ENCODE data around the gene ARHGEF25. TPM values are rescaled to one million over a fixed set of nuclear protein-coding genes. Genes with fewer than 3 reads are reported as not detected.
"Not testable (repeated sequence)": the region's sequence is repeated elsewhere in the genome, so short reads cannot be mapped to it uniquely, and the experiment has no call there.

The ARHGEF25 gene
- 28.7 TPM for total RNA-seq

DNA sequence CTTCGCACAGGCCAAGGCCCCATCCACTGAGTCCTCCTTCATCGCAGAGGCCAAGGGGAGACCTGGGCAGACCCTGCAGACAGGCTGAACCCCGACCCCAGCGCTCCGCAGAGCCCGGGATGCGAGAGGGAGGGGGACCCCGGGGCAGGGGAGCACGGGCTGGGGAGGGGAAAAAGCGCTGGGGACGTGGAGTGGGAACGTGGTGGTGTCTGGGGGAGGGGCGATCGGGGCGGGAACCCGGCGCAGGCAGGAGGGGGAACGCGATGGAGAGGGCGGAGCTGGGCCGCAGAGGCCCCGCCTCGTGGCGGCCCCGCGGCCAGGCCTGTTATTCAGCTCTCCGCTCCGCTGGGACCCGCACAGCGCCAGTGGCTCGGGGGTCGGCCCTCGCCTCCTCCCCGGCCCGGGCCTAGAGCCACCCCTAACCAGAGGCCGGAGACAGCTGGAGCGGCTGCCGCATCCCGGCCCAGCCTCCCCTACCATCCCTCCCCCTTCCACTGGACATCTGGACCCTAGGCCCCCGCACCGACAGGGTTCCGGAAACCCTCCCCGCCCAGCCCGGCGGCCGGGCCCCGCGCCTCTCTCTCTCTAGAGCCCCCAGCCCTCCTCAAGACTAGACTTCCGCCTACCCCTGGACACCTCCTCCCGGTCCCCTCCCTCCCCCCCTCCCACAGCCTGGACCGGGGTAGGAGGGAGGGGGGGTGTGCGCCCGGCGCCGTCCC lies at the start of gene ARHGEF25:
Gene ARHGEF25, plus strand, starts transcription at position 328 of the 719 bp plus-strand sequence. CDS start 460 bp downstream, outside the sequence.
- TF ChIP-seq, protein P1, sequence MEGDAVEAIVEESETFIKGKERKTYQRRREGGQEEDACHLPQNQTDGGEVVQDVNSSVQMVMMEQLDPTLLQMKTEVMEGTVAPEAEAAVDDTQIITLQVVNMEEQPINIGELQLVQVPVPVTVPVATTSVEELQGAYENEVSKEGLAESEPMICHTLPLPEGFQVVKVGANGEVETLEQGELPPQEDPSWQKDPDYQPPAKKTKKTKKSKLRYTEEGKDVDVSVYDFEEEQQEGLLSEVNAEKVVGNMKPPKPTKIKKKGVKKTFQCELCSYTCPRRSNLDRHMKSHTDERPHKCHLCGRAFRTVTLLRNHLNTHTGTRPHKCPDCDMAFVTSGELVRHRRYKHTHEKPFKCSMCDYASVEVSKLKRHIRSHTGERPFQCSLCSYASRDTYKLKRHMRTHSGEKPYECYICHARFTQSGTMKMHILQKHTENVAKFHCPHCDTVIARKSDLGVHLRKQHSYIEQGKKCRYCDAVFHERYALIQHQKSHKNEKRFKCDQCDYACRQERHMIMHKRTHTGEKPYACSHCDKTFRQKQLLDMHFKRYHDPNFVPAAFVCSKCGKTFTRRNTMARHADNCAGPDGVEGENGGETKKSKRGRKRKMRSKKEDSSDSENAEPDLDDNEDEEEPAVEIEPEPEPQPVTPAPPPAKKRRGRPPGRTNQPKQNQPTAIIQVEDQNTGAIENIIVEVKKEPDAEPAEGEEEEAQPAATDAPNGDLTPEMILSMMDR (IDR thresholded peaks at IDR 0.05), result no peak
- TF ChIP-seq POLR2AphosphoS5 (IDR thresholded peaks at IDR 0.05; ENCODE audit: insufficient read depth in 1 of 2, low read depth in 1 of 2) (peak in 1 of 2 donors; percentile 89), POLR2A (IDR thresholded peaks at IDR 0.05) (peak in 1 of 2 donors; percentile 55)
- peaks cover 20% of the 10 kb centered on the region for H3K4me1 ChIP-seq
- no peaks in the 10 kb centered on the region for H3K9me3 ChIP-seq
- no peak for DNase-seq (ENCODE audit: extremely low spot score in 2 of 2)
- H3K4me3 ChIP-seq, result peak within 1 kb of the TSS; percentile 62 to 63
- no peaks in the 10 kb centered on the region for H3K27me3 ChIP-seq
- peak within 1 kb of the TSS; percentile 92 for H3K27ac ChIP-seq
- H3K36me3 ChIP-seq, result peaks cover 0 to 11% of the 10 kb centered on the region in 2 donors
- intact Hi-C loops (cut with DNase I), result no loop called here

DNA sequence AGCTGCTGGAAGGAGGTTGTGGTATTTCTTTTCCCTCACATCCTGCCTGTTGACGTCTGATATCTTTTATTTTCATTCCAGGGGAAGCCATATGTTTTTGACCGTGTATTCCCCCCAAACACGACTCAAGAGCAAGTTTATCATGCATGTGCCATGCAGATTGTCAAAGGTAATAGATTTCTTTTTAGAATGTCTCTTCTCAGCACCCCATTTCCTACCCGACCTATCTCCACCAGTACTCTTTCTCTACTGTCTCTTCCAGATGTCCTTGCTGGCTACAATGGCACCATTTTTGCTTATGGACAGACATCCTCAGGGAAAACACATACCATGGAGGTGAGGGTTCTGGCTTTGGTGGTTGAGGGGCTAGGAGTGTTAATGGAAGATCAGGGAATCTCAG lies 47.9 kb upstream of the ARHGEF25 start:
- H3K27me3 ChIP-seq, result no peaks in the 10 kb centered on the region
- DNase-seq (ENCODE audit: extremely low spot score in 2 of 2), result no peak
- TF ChIP-seq POLR2A (IDR thresholded peaks at IDR 0.05) (no peak), POLR2AphosphoS5 (IDR thresholded peaks at IDR 0.05; ENCODE audit: insufficient read depth in 1 of 2, low read depth in 1 of 2) (no peak)
- TF ChIP-seq, protein P1 (IDR thresholded peaks at IDR 0.05), result no peak
- H3K4me3 ChIP-seq, result no peak overlapping the region
- no peaks in the 10 kb centered on the region for H3K36me3 ChIP-seq
- no peak overlapping the region for H3K27ac ChIP-seq
- no peaks in the 10 kb centered on the region for H3K9me3 ChIP-seq
- no peaks in the 10 kb centered on the region for H3K4me1 ChIP-seq
- intact Hi-C loops (cut with DNase I), result no loop called here

DNA sequence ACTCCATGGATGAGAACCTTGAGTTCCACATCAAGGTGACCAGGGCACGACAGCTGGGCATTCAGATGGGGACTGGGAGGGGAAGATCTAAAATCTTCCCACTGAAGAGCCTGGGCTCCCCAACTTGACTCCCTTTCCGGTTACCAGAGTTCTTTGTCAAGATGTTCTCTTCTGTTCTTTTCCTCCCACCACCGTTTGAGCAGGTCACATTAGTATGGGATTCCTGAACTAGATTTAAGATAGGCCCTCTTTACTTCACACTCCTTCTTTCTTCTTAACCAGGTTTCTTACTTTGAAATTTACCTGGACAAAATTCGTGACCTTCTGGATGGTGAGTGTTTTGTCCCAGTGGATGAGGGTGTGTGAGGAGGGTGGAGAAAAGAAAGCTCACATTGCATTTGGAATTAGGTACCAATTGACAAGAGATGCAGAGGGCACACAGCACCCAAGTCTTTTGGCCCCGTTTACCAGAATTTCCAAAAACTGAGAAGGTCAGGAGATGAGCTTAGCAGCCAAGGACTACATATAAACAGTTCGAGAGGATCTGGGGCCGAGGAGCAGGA lies 47.0 kb upstream of the ARHGEF25 start:
- intact Hi-C loops (cut with DNase I), result no loop called here
- Histone ChIP-seq H3K9me3 (no peaks in the 10 kb centered on the region), H3K36me3 (no peaks in the 10 kb centered on the region), H3K4me1 (no peaks in the 10 kb centered on the region), H3K27me3 (no peaks in the 10 kb centered on the region), H3K4me3 (no peak overlapping the region), H3K27ac (no peak overlapping the region)
- DNase-seq (ENCODE audit: extremely low spot score in 2 of 2), result no peak
- no peak for TF ChIP-seq POLR2A (IDR thresholded peaks at IDR 0.05)
- no peak for TF ChIP-seq POLR2AphosphoS5 (IDR thresholded peaks at IDR 0.05; ENCODE audit: insufficient read depth in 1 of 2, low read depth in 1 of 2)
- TF ChIP-seq, protein P1 (IDR thresholded peaks at IDR 0.05), result no peak

DNA sequence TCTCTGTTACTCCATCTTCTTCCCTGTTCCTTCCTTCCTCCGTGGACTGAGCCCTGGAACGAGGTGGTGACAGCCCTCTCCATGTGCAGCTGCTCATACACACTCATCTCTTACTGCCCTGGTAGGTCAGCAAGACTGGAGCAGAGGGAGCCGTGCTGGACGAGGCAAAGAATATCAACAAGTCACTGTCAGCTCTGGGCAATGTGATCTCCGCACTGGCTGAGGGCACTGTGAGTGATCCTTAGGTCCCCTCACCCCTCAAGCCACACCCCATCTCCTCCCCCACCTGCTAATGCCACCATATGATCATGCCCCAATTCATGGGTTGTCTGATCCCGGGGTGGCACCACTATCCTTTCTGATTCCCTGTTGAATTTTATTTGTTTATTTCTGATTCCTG lies 42.4 kb upstream of the ARHGEF25 start:
- H3K36me3 ChIP-seq, result no peaks in the 10 kb centered on the region
- no peak for DNase-seq (ENCODE audit: extremely low spot score in 2 of 2)
- H3K27me3 ChIP-seq, result no peaks in the 10 kb centered on the region
- H3K4me3 ChIP-seq, result no peak overlapping the region
- intact Hi-C loops (cut with DNase I), result no loop called here
- H3K4me1 ChIP-seq, result no peaks in the 10 kb centered on the region
- H3K27ac ChIP-seq, result no peak overlapping the region
- TF ChIP-seq, protein P1 (IDR thresholded peaks at IDR 0.05), result no peak
- no peak for TF ChIP-seq POLR2A (IDR thresholded peaks at IDR 0.05)
- TF ChIP-seq POLR2AphosphoS5 (IDR thresholded peaks at IDR 0.05; ENCODE audit: insufficient read depth in 1 of 2, low read depth in 1 of 2), result no peak
- no peaks in the 10 kb centered on the region for H3K9me3 ChIP-seq

DNA sequence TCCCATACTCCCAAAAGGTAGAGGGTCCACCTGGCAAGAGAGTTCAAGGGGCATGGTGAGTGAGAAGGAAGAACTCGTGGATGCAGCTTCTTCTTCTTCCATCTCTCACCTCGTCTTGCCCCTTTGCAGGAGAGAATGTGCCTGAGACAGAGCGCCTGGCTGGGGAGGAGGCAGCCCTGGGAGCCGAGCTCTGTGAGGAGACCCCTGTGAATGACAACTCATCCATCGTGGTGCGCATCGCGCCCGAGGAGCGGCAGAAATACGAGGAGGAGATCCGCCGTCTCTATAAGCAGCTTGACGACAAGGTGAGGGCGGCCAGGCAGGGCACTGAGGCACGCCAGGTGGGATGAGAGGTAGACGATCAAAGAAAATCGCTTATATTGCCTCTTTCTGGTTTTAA lies 41.4 kb upstream of the ARHGEF25 start:
- H3K36me3 ChIP-seq, result no peaks in the 10 kb centered on the region
- no peak overlapping the region for H3K4me3 ChIP-seq
- no peaks in the 10 kb centered on the region for H3K4me1 ChIP-seq
- DNase-seq (ENCODE audit: extremely low spot score in 2 of 2), result no peak
- no peaks in the 10 kb centered on the region for H3K27me3 ChIP-seq
- intact Hi-C loops (cut with DNase I), result no loop called here
- no peak overlapping the region for H3K27ac ChIP-seq
- TF ChIP-seq, protein P1 (IDR thresholded peaks at IDR 0.05), result no peak
- no peak for TF ChIP-seq POLR2AphosphoS5 (IDR thresholded peaks at IDR 0.05; ENCODE audit: insufficient read depth in 1 of 2, low read depth in 1 of 2)
- H3K9me3 ChIP-seq, result no peaks in the 10 kb centered on the region

DNA sequence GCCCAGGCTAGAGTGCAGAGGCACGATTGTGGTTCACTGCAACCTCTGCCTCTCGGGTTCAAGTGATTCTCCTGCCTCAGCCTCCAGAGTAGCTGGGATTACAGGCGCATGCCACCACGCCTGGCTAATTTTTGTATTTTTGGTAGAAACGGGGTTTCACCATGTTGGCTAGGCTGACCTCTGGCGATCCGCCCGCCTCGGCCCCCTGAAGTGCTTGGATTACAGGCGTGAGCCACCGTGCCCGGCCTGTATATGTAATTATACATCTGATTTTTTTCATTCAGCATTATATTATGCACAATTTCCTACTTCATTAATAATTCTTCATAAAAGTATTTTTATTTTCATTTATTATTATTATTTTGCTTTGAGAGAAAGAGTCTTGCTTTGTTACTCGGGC lies 40.8 kb upstream of the ARHGEF25 start:
- DNase-seq (ENCODE audit: extremely low spot score in 2 of 2); H3K4me1 ChIP-seq; H3K27me3 ChIP-seq; H3K4me3 ChIP-seq; intact Hi-C loops (cut with DNase I); H3K9me3 ChIP-seq; H3K36me3 ChIP-seq; H3K27ac ChIP-seq: not testable (repeated sequence)

Data from vagina (tissue), 2 donors.